HG03442 (cell line): ENCODE data around the gene KAT6B.

Source experiments
- ATAC-seq: cut with Tn5 transposase; IDR thresholded peaks from one replicate; pipeline ENCODE4 v1.9.1; 2021; ENCODE audit warnings: mild to moderate bottlenecking, moderate library complexity; ENCODE audit not compliant: unreplicated experiment

The KAT6B gene

DNA sequence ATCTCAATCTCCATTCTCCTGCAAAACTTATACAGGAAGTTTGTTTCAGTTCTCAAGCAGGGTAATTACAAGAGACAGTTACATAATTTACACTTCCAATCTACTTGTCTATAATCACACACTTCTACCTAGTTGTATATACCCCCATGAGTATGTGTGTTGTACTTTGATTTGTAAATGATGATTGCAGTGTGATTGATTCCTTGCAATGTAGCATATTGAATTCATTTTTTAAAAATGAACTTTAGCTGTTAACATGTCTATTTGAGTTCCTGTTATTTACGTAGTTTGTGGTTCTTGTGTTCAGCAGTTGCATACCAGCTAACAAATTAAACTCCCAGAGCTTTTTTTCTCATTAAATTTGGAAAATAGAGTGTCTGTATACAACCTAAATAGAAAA, 182.6 kb downstream of the KAT6B start:
- ATAC-seq: no peak

DNA sequence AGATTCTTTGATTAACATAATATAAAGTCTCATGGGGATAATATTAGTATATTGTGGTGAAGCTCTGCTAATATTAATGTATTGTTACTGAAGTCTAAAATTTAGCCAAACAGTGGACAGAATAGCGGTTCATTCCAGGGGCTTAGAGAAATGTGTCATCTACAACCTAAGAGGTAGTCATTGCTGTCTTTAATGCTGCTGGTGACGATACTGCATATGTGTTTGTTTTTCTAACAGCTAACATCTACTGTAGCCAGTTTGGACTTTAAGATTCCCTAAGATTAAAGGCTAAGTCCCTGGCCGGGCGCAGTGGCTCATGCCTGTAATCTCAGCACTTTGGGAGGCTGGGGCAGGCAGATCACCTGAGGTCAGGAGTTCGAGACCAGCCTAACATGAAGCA, 183.0 kb downstream of the KAT6B start:
- no peak for ATAC-seq

DNA sequence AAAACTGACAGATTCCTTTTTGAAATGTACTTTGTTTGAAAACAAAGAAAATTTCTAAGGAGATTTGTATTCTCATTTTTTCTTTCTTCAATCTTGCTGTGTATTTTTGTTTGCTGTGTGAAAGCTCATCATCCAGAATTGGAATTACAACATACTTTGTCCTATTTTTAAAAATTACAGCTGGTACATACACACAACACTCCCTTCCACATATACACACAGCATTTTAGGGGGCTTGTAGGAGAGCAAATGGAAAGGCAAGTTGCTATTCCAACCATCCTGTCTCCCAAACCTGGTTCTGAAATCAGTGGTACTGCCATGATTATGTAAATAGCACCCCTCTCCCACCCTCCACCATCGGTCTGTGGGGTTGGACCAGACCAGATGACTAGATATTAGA, 184.0 kb downstream of the KAT6B start:
- no peak for ATAC-seq

DNA sequence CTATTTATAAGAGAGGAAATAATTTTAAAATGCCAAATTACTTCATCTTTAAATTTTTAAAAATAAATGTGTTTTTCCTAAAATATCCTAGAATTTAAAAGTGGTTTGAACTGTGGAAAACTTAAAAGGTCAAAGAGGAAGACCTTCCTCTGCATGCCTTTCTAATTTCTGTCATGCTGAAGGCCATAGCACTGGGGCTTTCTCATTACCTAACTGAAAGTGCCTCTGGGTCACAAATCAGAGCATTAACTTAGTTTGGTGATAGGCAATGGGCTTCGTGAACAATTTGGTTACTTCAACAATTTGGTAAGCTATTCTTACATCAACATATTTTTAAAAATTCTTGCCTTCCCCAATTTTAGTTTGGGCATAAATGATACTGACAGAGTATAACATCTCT, 184.8 kb downstream of the KAT6B start:
- no peak for ATAC-seq

DNA sequence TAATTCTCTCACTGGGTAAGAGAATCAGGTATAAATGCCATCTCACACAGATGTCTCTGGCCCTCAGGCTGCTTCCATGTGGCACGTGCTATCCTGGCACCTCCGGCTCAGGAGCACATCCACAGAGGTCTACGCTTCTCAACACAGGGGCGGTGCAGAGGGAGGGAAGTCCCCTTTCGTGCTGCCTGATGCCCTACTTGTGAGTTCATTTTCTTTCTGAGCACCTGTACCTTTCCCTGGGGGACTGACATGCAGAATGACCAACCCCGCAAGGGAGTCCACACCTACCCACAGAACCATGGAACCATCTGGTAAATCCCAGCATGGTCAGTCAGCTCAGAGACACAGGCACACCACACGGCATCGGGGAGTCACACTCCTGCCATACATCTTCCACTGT, 186.1 kb downstream of the KAT6B start:
- no peak for ATAC-seq

DNA sequence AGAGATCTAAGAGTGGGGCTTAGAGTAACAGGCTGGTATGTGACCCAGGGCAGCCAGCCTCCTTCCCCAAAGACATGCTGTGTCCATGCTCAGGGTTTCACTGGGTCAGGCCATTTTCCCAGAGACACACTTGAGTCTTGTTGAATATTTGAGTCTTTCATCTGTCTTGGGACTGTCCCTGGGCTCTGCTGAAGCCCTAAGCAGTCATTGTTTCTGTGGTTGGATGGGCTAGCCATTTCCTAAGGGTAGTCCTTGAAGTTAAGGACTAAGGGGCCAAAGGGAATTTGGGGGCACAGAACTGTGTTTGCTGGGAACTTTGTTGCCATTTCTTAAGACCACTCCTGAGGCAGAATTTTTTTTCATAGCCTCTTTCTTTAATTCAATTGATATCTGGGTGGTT, 186.6 kb downstream of the KAT6B start:
- no peak for ATAC-seq

DNA sequence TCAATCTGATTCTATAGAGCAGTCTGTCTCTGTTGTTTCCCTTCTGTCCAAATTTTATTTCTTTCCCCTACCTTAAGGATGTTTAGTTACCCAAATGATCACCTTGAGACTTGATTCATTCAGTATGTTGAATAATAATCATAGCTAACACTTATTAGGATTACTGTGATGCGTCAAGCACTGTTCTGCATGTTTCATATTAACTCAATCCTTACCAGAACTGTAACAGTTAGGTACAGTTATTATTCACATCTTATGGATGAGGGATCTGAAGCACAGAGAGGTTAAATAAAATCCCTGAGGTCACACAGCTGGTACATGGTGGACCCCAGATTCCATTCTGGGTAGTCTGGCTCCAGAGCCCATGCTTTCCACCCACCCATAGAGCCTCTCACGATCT, 187.1 kb downstream of the KAT6B start:
- no peak for ATAC-seq

DNA sequence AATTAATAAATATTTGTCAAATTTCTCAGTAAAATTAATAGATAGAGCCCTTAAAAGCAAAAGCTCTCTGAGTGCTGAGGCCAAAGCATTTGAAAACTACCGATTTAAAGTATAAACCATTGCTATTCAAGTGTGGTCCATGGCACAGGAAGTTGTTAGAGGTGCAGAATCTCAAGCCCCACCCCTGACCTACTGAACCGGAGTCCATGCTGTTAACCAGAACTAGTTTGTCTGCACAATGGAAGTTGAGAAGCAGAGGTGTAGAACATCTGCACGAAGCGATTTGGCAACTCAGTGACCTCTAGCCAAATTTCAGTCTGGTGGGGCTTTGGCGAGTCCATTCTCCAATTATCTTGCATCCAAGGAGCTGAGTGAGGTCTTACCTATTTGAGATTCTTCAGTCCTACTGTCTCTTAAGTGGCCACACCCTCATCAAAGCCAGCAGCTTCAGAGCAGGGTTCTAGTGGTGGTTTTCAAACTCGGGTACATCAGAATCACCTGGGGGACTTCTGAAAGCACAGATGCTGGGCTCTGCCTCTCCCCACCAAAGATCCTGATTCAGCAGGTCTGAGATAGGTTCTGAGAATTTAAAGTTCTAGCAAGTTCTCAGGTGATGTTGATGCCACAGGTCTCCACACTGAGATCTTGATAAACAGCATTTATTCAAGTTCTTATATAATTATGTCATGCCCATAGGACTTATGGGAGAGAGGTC, 188.3 kb downstream of the KAT6B start:
- no peak for ATAC-seq

DNA sequence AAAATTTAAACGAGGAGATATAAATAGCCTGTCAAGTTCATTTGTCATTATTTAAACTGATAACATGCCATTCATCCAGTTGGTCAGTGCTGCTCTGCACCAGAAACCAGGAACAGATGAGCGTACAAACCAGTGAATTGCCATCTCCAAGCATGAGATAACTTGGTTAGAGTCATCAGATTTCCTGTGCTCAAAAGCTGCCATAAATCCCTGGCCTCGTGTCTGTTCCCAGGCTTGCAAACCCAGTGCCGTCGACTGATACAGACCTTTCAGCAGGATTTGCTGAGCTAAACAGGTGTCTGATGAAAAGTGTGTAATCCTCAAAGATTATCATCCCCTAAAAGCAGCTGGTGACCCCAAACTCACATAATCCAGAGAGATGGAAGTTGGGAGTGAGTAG, 189.0 kb downstream of the KAT6B start:
- no peak for ATAC-seq

DNA sequence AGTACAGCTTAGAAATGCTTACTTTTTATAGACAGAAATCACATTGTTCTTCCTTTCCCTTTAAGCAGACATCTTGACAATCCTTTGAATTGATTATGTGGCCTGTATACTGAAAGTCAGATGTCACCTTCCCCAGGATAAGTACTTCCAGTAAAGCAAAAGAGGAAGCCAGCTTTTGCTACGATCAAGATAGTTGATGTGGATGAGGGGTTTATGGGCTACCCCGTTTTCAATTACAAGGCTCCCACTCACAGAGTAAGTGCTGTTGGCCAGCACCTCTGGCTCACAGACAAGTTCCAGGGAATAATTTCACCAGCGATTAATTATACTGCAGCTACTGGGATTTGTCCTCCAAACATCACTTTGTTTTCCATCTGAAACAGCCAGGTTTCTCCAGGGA, 189.9 kb downstream of the KAT6B start:
- ATAC-seq: no peak

DNA sequence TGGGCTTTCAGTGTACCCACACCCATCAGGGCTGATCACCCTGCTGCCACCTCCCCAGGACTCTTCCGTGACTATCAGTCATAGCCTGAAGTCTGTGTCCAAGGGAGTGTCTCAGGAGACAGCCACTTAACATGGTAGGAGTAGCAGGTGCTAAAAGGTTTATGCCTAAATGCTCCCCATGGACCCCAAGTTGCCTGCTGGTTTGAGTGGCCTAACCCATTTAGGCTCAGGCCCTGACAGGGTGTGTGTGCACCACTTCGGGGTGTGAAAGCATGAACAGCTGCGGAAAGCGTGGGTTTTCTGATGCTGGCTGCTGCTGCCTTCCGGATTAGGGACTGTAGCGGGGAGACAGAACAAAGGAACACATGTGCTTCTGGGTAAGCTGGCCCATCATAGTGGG, 191.9 kb downstream of the KAT6B start:
- ATAC-seq: no peak

DNA sequence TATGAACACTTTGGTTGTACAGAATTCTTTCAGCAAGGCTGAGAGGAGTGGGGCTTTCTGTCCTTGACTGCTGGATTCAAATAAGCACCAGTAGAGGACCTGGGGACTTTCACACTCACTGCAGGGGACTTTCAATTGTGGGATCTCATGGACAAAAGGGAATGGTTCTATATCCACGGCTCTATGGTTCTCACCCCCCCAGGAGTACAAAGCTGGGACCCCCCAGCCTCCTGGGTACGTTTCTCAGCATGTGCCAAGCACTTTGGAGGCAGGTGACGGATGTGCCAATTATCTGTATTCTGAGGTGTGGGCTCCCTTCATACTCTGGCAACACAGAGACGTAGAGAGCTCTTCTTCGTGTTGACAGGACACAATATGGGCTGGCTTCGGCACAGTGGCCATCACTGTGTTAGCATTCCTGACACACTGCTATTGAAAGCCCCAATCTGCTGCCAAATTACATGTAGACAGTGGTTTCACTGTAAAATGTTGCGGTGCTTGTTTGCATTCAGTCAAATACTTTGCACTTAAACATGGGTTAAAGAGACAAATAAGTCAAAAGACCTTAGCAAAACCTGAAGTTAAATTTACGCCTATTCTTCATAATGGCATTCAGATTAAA, 192.4 kb downstream of the KAT6B start:
- no peak for ATAC-seq

DNA sequence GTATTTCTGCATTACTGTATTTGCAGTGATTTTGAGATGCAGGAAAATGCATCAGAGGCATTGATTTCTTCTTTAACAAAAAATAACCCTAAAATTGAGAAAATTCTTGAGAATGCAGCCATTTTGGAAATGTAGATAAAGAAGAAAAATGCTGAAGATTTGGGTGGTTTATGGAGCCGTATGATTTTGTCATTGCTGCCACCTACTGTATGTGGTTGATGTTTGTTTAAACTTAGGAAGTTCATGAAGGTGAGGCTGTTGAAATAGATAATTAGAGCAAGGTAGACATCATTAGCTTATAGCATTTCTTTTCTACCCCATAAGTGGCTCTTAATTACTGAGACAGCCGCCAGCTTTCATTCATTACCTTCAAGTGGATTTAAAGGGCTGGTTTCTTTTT, 193.0 kb downstream of the KAT6B start:
- ATAC-seq: no peak

DNA sequence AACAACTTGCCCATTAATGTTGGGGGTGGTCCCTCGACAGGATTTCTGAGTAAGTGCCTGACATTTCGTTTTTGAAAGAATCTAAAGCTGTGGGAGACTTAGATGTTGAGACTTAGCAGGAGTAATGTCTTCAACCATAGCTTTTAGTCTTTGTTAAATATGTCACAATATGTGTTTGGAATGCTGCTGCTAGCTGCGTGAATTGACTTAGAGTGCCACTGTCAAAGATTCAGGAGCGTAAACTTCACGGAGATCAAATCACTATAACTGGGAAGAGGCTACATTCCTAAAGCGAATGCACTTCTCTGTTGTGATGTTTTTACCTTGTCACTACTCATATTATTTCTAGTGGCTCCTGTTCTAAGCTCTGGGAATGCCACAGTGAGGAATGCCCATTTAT, 193.8 kb downstream of the KAT6B start:
- ATAC-seq: no peak

DNA sequence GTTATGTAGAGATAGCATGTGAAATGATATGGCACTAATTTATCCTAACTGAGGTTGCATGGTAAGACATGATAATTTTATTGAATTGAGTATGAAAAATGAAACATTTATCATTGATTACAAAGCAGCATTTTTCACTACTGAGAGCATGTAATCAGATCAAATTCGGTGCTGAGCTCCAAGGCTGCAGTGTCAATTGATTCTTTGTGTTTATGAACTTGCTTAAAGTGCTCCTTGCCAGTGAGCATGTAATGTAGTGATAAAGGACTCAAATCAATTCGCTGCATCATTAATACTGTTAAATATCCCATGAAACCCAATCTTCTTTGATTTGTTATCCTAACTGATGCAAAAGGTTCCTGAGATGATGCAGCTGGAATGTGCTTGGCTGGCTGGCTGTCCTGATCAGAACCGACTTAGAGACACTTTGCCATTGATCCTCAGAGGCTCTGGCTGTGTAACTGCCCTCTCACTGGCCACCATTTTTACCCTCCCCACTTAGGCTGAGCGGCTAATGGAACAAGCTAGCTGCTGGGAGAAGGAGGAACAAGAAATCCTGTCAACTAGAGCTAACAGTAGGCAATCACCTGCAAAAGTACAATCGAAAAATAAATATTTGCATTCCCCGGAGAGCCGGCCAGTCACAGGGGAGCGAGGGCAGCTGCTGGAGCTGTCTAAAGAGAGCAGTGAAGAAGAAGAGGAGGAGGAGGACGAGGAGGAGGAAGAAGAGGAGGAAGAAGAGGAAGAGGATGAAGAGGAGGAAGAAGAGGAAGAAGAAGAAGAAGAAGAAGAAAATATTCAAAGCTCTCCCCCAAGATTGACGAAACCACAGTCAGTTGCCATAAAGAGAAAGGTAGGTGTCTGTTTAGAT, 195.2 kb downstream of the KAT6B start:
- ATAC-seq: no peak

DNA sequence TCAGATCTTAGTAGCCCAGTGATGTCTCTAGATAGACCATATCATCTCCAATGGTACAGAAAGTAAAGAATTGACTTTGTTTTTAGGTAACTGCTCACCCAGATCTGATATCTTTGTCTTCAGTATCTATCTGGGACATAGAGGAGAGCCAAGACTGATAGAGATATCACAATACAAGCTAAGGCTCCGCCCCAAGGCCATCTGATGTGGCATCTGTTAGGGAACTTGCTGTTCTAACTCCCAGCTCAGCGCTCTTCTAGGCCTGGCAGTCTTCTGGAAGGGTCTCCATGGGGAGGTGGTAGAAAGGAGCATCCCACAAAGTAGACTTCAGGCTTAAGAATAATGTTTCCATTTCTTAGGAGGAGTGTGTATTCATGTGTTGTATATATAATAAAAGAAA, 196.7 kb downstream of the KAT6B start:
- ATAC-seq: no peak

DNA sequence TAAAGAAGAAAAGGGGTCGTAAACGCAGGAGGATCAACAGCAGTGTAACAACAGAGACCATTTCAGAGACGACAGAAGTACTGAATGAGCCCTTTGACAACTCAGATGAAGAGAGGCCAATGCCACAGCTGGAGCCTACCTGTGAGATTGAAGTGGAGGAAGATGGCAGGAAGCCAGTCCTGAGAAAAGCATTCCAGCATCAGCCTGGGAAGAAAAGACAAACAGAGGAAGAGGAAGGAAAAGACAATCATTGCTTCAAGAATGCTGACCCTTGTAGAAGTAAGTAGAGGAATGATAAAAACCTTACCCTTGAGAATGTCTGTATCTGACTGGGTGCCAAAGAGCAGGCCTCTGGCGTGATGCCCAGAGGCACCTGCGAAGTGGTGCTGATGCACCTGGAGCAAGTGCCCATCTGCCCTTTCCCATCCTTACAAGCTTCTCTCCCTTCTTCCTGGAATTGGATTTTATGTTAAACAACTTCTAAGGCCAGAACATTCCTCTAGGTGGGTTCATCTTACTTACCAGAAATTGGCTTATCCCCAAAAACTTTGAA, 198.6 kb downstream of the KAT6B start:
- ATAC-seq: no peak

DNA sequence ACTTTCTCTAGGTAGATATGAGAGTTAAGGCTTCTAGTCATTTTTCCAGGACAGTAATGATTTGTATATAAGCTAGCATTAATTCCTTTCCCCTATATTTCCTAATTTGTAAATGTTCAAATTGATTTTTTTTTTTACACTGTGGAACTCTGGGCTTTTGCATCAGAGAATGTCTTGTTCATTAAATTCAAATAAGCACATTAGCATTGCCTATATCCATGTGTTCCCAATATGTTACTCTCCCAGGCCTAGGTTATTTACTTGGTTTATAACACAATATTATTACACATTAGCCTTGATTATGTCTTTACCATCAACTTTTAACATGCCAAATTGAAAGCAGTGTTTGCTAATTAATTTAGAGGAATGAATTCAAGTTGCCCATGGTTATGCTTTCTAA, 201.6 kb downstream of the KAT6B start:
- no peak for ATAC-seq

DNA sequence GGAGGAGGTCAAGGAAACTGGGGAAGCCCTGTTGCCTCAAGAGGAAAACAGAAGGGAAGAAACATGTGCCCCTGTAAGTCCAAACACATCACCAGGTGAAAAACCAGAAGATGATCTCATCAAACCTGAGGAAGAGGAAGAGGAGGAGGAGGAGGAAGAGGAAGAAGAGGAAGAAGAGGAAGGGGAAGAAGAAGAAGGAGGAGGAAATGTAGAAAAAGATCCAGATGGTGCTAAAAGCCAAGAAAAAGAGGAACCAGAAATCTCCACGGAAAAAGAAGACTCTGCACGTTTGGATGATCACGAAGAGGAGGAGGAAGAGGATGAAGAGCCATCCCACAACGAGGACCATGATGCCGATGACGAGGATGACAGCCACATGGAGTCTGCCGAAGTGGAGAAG, 202.3 kb downstream of the KAT6B start:
- ATAC-seq: no peak

DNA sequence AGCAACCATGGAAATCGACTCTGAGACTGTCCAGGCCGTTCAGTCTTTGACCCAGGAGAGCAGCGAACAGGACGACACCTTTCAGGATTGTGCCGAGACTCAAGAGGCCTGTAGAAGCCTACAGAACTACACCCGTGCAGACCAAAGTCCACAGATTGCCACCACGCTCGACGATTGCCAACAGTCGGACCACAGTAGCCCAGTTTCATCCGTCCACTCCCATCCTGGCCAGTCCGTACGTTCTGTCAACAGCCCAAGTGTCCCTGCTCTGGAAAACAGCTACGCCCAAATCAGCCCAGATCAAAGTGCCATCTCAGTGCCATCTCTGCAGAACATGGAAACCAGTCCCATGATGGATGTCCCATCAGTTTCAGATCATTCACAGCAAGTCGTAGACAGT, 203.0 kb downstream of the KAT6B start:
- ATAC-seq: no peak

DNA sequence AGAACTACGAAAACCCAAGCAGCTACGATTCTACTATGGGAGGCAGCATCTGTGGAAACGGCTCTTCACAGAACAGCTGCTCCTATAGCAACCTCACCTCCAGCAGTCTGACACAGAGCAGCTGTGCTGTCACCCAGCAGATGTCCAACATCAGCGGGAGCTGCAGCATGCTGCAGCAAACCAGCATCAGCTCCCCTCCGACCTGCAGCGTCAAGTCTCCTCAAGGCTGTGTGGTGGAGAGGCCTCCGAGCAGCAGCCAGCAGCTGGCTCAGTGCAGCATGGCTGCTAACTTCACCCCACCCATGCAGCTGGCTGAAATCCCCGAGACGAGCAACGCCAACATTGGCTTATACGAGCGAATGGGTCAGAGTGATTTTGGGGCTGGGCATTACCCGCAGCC, 203.5 kb downstream of the KAT6B start:
- no peak for ATAC-seq

DNA sequence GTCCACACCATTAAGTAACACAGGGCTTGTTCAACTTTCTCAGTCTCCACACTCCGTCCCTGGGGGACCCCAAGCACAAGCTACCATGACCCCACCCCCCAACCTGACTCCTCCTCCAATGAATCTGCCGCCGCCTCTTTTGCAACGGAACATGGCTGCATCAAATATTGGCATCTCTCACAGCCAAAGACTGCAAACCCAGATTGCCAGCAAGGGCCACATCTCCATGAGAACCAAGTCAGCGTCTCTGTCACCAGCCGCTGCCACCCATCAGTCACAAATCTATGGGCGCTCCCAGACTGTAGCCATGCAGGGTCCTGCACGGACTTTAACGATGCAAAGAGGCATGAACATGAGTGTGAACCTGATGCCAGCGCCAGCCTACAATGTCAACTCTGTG, 204.0 kb downstream of the KAT6B start:
- ATAC-seq: no peak
